22Rv1 (cell line): ENCODE results near the gene RALY.

ENCODE experiments used
- CTCF ChIP-seq: fragments of 450-650 bp; IDR thresholded peaks from 2 replicates; pipeline ENCODE4 v1.5.1; 2017; ENCODE audit warnings: mild to moderate bottlenecking
- ZFX ChIP-seq: fragments of 450-650 bp; IDR thresholded peaks from 2 replicates; pipeline ENCODE4 v1.6.1; 2017; ENCODE audit warnings: antibody characterized with exemption, borderline replicate concordance

GRCh38 chr20:33985830-33986229, 7.9 kb upstream of the RALY start:
- no peak for TF ChIP-seq CTCF
- no peak for TF ChIP-seq ZFX
